Neuron (in vitro differentiated cells): ENCODE measurements around the gene SNRPA1.

Experiments used
- H2AFZ ChIP-seq: one replicate; pipeline ENCODE4 v1.6.1; 2013; ENCODE audit warnings: low read depth, mild to moderate bottlenecking, inconsistent platforms, low read length, moderate library complexity
- H3K27me3 ChIP-seq: one replicate; pipeline ENCODE4 v1.6.1; 2013; ENCODE audit warnings: low read length; ENCODE audit not compliant: insufficient read depth
- H3K36me3 ChIP-seq: one replicate; pipeline ENCODE4 v1.6.1; 2013; ENCODE audit warnings: low read length; ENCODE audit not compliant: insufficient read depth
- H3K4me1 ChIP-seq: one replicate; pipeline ENCODE4 v1.6.1; 2013; ENCODE audit warnings: low read length; ENCODE audit not compliant: insufficient read depth
- H3K4me3 ChIP-seq: 2 replicates; pipeline ENCODE4 v1.5.1; 2013; ENCODE audit warnings: mild to moderate bottlenecking, low read length, moderate library complexity
- H3K9me3 ChIP-seq: one replicate; pipeline ENCODE4 v1.6.1; 2013; ENCODE audit warnings: low read length

The SNRPA1 gene

GRCh38 chr15:101273534-101273933, 21.5 kb downstream of the SNRPA1 start:
- H3K4me1 ChIP-seq, result peaks cover 15% of the 10 kb centered on the region
- H3K27me3 ChIP-seq, result no peaks in the 10 kb centered on the region
- H3K36me3 ChIP-seq, result peaks cover 67% of the 10 kb centered on the region
- no peak overlapping the region for H2AFZ ChIP-seq
- no peaks in the 10 kb centered on the region for H3K9me3 ChIP-seq
- no peak overlapping the region for H3K4me3 ChIP-seq

- H3K36me3 ChIP-seq, result peaks cover 67% of the 10 kb centered on the region
- H3K9me3 ChIP-seq, result no peaks in the 10 kb centered on the region
- no peak overlapping the region for H2AFZ ChIP-seq
- H3K4me3 ChIP-seq, result no peak overlapping the region
- peaks cover 11% of the 10 kb centered on the region for H3K4me1 ChIP-seq
- no peaks in the 10 kb centered on the region for H3K27me3 ChIP-seq
Measured at GRCh38 chr15:101272584-101272983, 22.5 kb downstream of the SNRPA1 start.

GRCh38 chr15:101269479-101270223, 25.4 kb downstream of the SNRPA1 start:
- Histone ChIP-seq H3K27me3 (no peaks in the 10 kb centered on the region), H3K4me1 (no peaks in the 10 kb centered on the region), H2AFZ (no peak overlapping the region), H3K36me3 (peaks cover 58% of the 10 kb centered on the region), H3K4me3 (no peak overlapping the region), H3K9me3 (no peaks in the 10 kb centered on the region)

GRCh38 chr15:101267320-101268104, 27.5 kb downstream of the SNRPA1 start:
- no peak overlapping the region for H3K4me3 ChIP-seq
- no peaks in the 10 kb centered on the region for H3K4me1 ChIP-seq
- no peak overlapping the region for H2AFZ ChIP-seq
- no peaks in the 10 kb centered on the region for H3K9me3 ChIP-seq
- peaks cover 37% of the 10 kb centered on the region for H3K36me3 ChIP-seq
- no peaks in the 10 kb centered on the region for H3K27me3 ChIP-seq

- Histone ChIP-seq H2AFZ (no peak overlapping the region), H3K4me1 (no peaks in the 10 kb centered on the region), H3K36me3 (peaks cover 30% of the 10 kb centered on the region), H3K9me3 (no peaks in the 10 kb centered on the region), H3K27me3 (no peaks in the 10 kb centered on the region), H3K4me3 (no peak overlapping the region)
Measured at GRCh38 chr15:101266787-101267186, 28.3 kb downstream of the SNRPA1 start.

- Histone ChIP-seq H3K4me3 (no peak overlapping the region), H3K4me1 (no peaks in the 10 kb centered on the region), H3K36me3 (peaks cover 23% of the 10 kb centered on the region), H2AFZ (no peak overlapping the region), H3K27me3 (no peaks in the 10 kb centered on the region), H3K9me3 (no peaks in the 10 kb centered on the region)
Measured at GRCh38 chr15:101266034-101266433, 29.0 kb downstream of the SNRPA1 start.

- no peaks in the 10 kb centered on the region for H3K27me3 ChIP-seq
- no peaks in the 10 kb centered on the region for H3K4me1 ChIP-seq
- H3K4me3 ChIP-seq, result no peak overlapping the region
- H3K36me3 ChIP-seq, result peaks cover 14% of the 10 kb centered on the region
- no peak overlapping the region for H2AFZ ChIP-seq
- H3K9me3 ChIP-seq, result no peaks in the 10 kb centered on the region
Measured at GRCh38 chr15:101264911-101265641, 30.0 kb downstream of the SNRPA1 start.

- Histone ChIP-seq H3K36me3 (peaks cover 4% of the 10 kb centered on the region), H3K4me3 (no peak overlapping the region), H3K27me3 (no peaks in the 10 kb centered on the region), H2AFZ (no peak overlapping the region), H3K9me3 (no peaks in the 10 kb centered on the region), H3K4me1 (no peaks in the 10 kb centered on the region)
Measured at GRCh38 chr15:101264011-101264410, 31.0 kb downstream of the SNRPA1 start.

- Histone ChIP-seq H3K4me3 (no peak overlapping the region), H2AFZ (no peak overlapping the region), H3K27me3 (no peaks in the 10 kb centered on the region), H3K4me1 (peaks cover 8% of the 10 kb centered on the region), H3K36me3 (no peaks in the 10 kb centered on the region), H3K9me3 (no peaks in the 10 kb centered on the region)
Measured at GRCh38 chr15:101262551-101262950, 32.5 kb downstream of the SNRPA1 start.

- Histone ChIP-seq H3K27me3 (peaks cover 3% of the 10 kb centered on the region), H3K9me3 (no peaks in the 10 kb centered on the region), H3K4me3 (no peak overlapping the region), H3K4me1 (peaks cover 10% of the 10 kb centered on the region), H3K36me3 (no peaks in the 10 kb centered on the region), H2AFZ (peak overlapping the region; percentile 60)
Measured at GRCh38 chr15:101258238-101259144, 36.6 kb downstream of the SNRPA1 start.

GRCh38 chr15:101256757-101257156, 38.3 kb downstream of the SNRPA1 start:
- H3K27me3 ChIP-seq, result peaks cover 3% of the 10 kb centered on the region
- no peaks in the 10 kb centered on the region for H3K9me3 ChIP-seq
- H2AFZ ChIP-seq, result no peak overlapping the region
- H3K36me3 ChIP-seq, result no peaks in the 10 kb centered on the region
- no peak overlapping the region for H3K4me3 ChIP-seq
- peaks cover 14% of the 10 kb centered on the region for H3K4me1 ChIP-seq

- H2AFZ ChIP-seq, result no peak overlapping the region
- H3K4me1 ChIP-seq, result peaks cover 16% of the 10 kb centered on the region
- no peak overlapping the region for H3K4me3 ChIP-seq
- no peaks in the 10 kb centered on the region for H3K9me3 ChIP-seq
- no peaks in the 10 kb centered on the region for H3K36me3 ChIP-seq
- peaks cover 3% of the 10 kb centered on the region for H3K27me3 ChIP-seq
Measured at GRCh38 chr15:101255615-101256241, 39.3 kb downstream of the SNRPA1 start.
